ENCODE results near the gene SLC9A6.

Gene SLC9A6

GRCh38 chrX:135985157-135985972 lies at the start of gene SLC9A6:
Gene SLC9A6, plus strand, starts transcription at chrX:135985435. Its CDS starts 224 bp downstream, at chrX:135985659.
- Mint-ChIP-seq H3K4me3 (peak within 1 kb of the TSS; percentile 94), H3K4me1 (ENCODE audit: low read depth) (peaks cover 48% of the 10 kb centered on the region), H3K27ac (peak within 1 kb of the TSS; percentile 85), H3K9me3 (no peaks in the 10 kb centered on the region), H3K36me3 (ENCODE audit: low read depth) (peaks cover 16% of the 10 kb centered on the region), H3K27me3 (no peaks in the 10 kb centered on the region)
- intact Hi-C loops (cut with micrococcal nuclease), result no loop called here

GRCh38 chrX:135944486-135944885 lies 40.7 kb upstream of the SLC9A6 start:
- intact Hi-C loops (cut with micrococcal nuclease), result no loop called here
- no peak overlapping the region for H3K27ac Mint-ChIP-seq
- no peak overlapping the region for H3K4me3 Mint-ChIP-seq
- H3K27me3 Mint-ChIP-seq, result no peaks in the 10 kb centered on the region
- peaks cover 8% of the 10 kb centered on the region for H3K9me3 Mint-ChIP-seq
- no peaks in the 10 kb centered on the region for H3K4me1 Mint-ChIP-seq (ENCODE audit: low read depth)
- peaks cover 7% of the 10 kb centered on the region for H3K36me3 Mint-ChIP-seq (ENCODE audit: low read depth)

- intact Hi-C loops (cut with micrococcal nuclease), result no loop called here
- peaks cover 12% of the 10 kb centered on the region for H3K36me3 Mint-ChIP-seq (ENCODE audit: low read depth)
- no peaks in the 10 kb centered on the region for H3K9me3 Mint-ChIP-seq
- H3K4me1 Mint-ChIP-seq (ENCODE audit: low read depth), result no peaks in the 10 kb centered on the region
- no peak overlapping the region for H3K4me3 Mint-ChIP-seq
- H3K27me3 Mint-ChIP-seq, result no peaks in the 10 kb centered on the region
- H3K27ac Mint-ChIP-seq, result no peak overlapping the region
Measured at GRCh38 chrX:135951291-135951690, 33.9 kb upstream of the SLC9A6 start.

DNA sequence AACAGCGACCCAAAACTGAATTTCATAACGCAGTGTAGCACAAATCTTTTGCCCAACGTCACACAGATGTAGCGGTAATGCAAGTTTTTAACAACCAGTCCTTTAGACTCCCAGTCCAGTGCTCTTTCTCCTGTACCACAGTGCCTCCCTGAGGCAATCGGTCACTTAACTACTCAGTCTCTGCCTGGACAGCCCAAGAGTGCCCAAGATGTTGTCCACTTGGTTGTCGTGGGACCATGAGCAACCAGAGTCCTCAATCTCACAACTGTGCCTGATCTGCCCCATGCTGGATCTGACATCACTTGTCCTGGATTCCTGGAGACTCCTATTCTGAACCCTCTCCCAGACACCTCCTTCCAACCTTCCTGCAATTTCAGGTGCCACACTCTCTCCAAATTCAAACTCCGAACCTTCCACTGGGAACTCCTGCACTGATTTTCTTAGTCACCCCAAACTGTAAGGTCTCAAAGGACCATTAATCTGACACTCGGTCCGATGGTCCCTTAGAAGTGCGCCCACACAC lies 12.1 kb upstream of the SLC9A6 start:
- no peaks in the 10 kb centered on the region for H3K27me3 Mint-ChIP-seq
- peaks cover 21% of the 10 kb centered on the region for H3K36me3 Mint-ChIP-seq (ENCODE audit: low read depth)
- H3K9me3 Mint-ChIP-seq, result no peaks in the 10 kb centered on the region
- H3K4me1 Mint-ChIP-seq (ENCODE audit: low read depth), result peaks cover 16% of the 10 kb centered on the region
- intact Hi-C loops (cut with micrococcal nuclease), result loop anchor here (5.0 kb wide), 1 partner anchor 524 kb away; the partner anchor contains the start of gene HTATSF1
- peak overlapping the region; percentile 100 for H3K27ac Mint-ChIP-seq
- H3K4me3 Mint-ChIP-seq, result peak overlapping the region; percentile 98

GRCh38 chrX:135973548-135974278 lies 11.5 kb upstream of the SLC9A6 start, which contains the start of gene MMGT1:
Gene MMGT1, minus strand, starts transcription at chrX:135973988. Its CDS starts 313 bp downstream, at chrX:135973675.
- intact Hi-C loops (cut with micrococcal nuclease), result loop anchor here (1.0 to 5.0 kb wide), 2 partner anchors 9 to 524 kb away; partner anchors contain the start of gene HTATSF1
- H3K27ac Mint-ChIP-seq, result peak within 1 kb of the TSS; percentile 100
- no peaks in the 10 kb centered on the region for H3K27me3 Mint-ChIP-seq
- H3K4me3 Mint-ChIP-seq, result peak within 1 kb of the TSS; percentile 98
- no peaks in the 10 kb centered on the region for H3K9me3 Mint-ChIP-seq
- peaks cover 21% of the 10 kb centered on the region for H3K36me3 Mint-ChIP-seq (ENCODE audit: low read depth)
- peaks cover 16% of the 10 kb centered on the region for H3K4me1 Mint-ChIP-seq (ENCODE audit: low read depth)

DNA sequence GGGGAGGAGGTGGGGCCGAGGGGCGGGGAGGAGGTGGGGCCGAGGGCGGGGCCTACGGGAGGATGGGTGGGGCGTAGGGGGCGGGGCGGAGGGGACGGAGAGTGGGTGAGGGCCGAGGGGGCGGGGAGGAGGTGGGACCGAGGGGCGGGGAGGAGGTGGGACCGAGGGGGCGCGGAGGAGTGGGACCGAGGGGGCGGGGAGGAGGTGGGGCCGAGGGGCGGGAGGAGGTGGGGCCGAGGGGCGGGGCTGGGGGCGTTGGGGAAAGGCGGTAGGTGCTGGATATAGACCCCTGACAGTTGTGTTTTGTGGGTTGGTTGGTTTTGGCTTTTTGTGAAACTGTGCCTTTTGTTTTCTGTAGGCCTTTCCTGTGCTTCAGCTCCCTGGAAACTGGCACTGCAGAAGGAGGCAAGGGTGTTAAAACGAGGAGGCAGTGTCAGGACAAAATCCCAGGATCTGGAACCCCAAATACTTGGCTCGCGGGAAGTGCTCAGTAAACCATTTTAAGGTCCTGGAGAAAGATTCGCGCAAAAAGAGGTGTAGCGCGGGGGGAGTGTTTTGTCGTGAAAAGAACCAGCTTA lies 10.9 kb upstream of the SLC9A6 start:
- Mint-ChIP-seq H3K4me3 (peak overlapping the region; percentile 79), H3K4me1 (ENCODE audit: low read depth) (peaks cover 16% of the 10 kb centered on the region)

GRCh38 chrX:135975421-135975820 lies 9.8 kb upstream of the SLC9A6 start:
- H3K4me3 Mint-ChIP-seq, result no peak overlapping the region
- H3K27ac Mint-ChIP-seq, result no peak overlapping the region

More for the DNA sequence above, 10.9 kb upstream of the SLC9A6 start:
- no peaks in the 10 kb centered on the region for H3K9me3 Mint-ChIP-seq
- H3K36me3 Mint-ChIP-seq (ENCODE audit: low read depth), result peaks cover 21% of the 10 kb centered on the region
- H3K27ac Mint-ChIP-seq, result peak overlapping the region; percentile 85
- intact Hi-C loops (cut with micrococcal nuclease), result loop anchor here (1.0 to 5.0 kb wide), 2 partner anchors 8 to 523 kb away; partner anchors contain the start of gene HTATSF1
- no peaks in the 10 kb centered on the region for H3K27me3 Mint-ChIP-seq

GRCh38 chrX:135977611-135978010 lies 7.6 kb upstream of the SLC9A6 start:
- H3K9me3 Mint-ChIP-seq, result no peaks in the 10 kb centered on the region
- H3K27me3 Mint-ChIP-seq, result no peaks in the 10 kb centered on the region
- H3K4me3 Mint-ChIP-seq, result no peak overlapping the region
- H3K4me1 Mint-ChIP-seq (ENCODE audit: low read depth), result peaks cover 34% of the 10 kb centered on the region
- intact Hi-C loops (cut with micrococcal nuclease), result no loop called here
- H3K27ac Mint-ChIP-seq, result no peak overlapping the region
- H3K36me3 Mint-ChIP-seq (ENCODE audit: low read depth), result peaks cover 10% of the 10 kb centered on the region

More at GRCh38 chrX:135975421-135975820, 9.8 kb upstream of the SLC9A6 start:
- H3K4me1 Mint-ChIP-seq (ENCODE audit: low read depth), result peaks cover 16% of the 10 kb centered on the region
- no peaks in the 10 kb centered on the region for H3K9me3 Mint-ChIP-seq
- intact Hi-C loops (cut with micrococcal nuclease), result no loop called here
- H3K27me3 Mint-ChIP-seq, result no peaks in the 10 kb centered on the region
- peaks cover 13% of the 10 kb centered on the region for H3K36me3 Mint-ChIP-seq (ENCODE audit: low read depth)

DNA sequence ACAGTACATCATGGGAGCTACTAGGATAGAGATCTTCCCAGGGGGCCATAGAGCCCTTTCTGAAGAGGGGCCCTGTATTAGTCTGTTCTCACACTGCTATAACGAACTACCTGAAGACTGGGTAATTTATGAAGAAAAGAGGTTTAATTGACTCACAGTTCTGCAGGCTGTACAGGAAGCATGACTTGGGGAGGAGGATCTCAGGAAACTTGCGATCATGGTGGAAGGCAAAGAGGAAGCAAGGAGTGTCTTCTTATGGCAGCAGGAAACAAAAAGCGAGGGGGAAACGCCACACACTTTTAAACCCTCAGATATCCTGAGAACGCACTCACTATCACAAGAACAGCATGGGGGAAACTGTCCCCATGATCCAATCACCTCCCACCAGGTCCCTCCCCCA lies 4.2 kb upstream of the SLC9A6 start:
- H3K27ac Mint-ChIP-seq, result peak overlapping the region; percentile 85
- H3K9me3 Mint-ChIP-seq, result no peaks in the 10 kb centered on the region
- peaks cover 42% of the 10 kb centered on the region for H3K4me1 Mint-ChIP-seq (ENCODE audit: low read depth)
- intact Hi-C loops (cut with micrococcal nuclease), result no loop called here
- no peaks in the 10 kb centered on the region for H3K27me3 Mint-ChIP-seq
- no peak overlapping the region for H3K4me3 Mint-ChIP-seq
- peaks cover 6% of the 10 kb centered on the region for H3K36me3 Mint-ChIP-seq (ENCODE audit: low read depth)

DNA sequence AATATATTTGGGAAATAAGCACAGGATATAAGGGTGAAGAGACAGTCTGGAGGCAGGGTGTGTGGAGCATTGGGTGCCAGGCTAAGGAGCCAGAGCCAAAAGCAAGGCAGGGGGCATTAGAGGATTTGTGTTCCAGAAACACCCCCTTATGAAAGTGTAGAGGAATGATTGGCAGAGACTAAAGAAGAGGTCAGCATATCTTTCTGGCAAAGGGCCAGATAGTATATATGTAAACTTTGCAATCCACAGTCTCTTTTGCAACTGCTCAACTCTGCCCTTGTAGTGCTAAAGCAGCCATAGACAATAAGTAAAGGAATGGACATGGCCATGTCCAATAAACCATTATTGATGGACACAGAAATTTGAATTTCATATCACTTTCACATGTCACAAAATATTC lies 3.6 kb upstream of the SLC9A6 start:
- H3K27ac Mint-ChIP-seq, result peak overlapping the region; percentile 85
- H3K27me3 Mint-ChIP-seq, result no peaks in the 10 kb centered on the region
- H3K36me3 Mint-ChIP-seq (ENCODE audit: low read depth), result peaks cover 8% of the 10 kb centered on the region
- H3K4me1 Mint-ChIP-seq (ENCODE audit: low read depth), result peaks cover 42% of the 10 kb centered on the region
- intact Hi-C loops (cut with micrococcal nuclease), result loop anchor here (1.0 kb wide), 1 partner anchor 7 kb away; no protein-coding TSS in a partner anchor
- H3K9me3 Mint-ChIP-seq, result no peaks in the 10 kb centered on the region
- H3K4me3 Mint-ChIP-seq, result no peak overlapping the region

GRCh38 chrX:135982860-135983259 lies 2.4 kb upstream of the SLC9A6 start:
- intact Hi-C loops (cut with micrococcal nuclease), result loop anchor here (1.0 kb wide), 1 partner anchor 9 kb away; no protein-coding TSS in a partner anchor
- Mint-ChIP-seq H3K27ac (peak overlapping the region; percentile 85), H3K27me3 (no peaks in the 10 kb centered on the region)

GRCh38 chrX:135984256-135984655 lies 979 bp upstream of the SLC9A6 start:
- H3K36me3 Mint-ChIP-seq (ENCODE audit: low read depth), result peaks cover 8% of the 10 kb centered on the region
- peaks cover 42% of the 10 kb centered on the region for H3K4me1 Mint-ChIP-seq (ENCODE audit: low read depth)
- H3K9me3 Mint-ChIP-seq, result no peaks in the 10 kb centered on the region
- intact Hi-C loops (cut with micrococcal nuclease), result no loop called here
- no peaks in the 10 kb centered on the region for H3K27me3 Mint-ChIP-seq
- H3K4me3 Mint-ChIP-seq, result peak overlapping the region; percentile 94
- H3K27ac Mint-ChIP-seq, result peak overlapping the region; percentile 85

More at GRCh38 chrX:135982860-135983259, 2.4 kb upstream of the SLC9A6 start:
- Mint-ChIP-seq H3K4me3 (peak overlapping the region; percentile 94), H3K36me3 (ENCODE audit: low read depth) (peaks cover 8% of the 10 kb centered on the region), H3K4me1 (ENCODE audit: low read depth) (peaks cover 42% of the 10 kb centered on the region), H3K9me3 (no peaks in the 10 kb centered on the region)

DNA sequence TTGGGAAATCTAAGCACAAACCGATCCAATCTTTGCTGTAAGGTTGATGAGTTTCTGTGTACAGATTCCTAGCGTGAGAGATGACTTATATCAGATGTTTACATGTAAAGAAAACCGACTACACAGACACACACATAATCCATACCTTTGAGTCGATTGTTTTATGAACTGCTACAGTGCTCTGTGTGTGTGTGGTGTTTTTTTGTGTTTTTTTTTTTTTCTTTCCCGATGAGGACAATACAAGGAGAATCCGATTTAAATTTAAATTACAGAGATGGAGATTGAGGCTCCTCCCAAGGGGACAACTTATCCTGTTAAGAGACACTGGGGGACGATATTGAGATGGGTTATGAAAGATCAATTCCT lies 461 bp upstream of the SLC9A6 start:
- no peaks in the 10 kb centered on the region for H3K27me3 Mint-ChIP-seq
- H3K36me3 Mint-ChIP-seq (ENCODE audit: low read depth), result peaks cover 13% of the 10 kb centered on the region
- H3K27ac Mint-ChIP-seq, result peak overlapping the region; percentile 85
- peaks cover 47% of the 10 kb centered on the region for H3K4me1 Mint-ChIP-seq (ENCODE audit: low read depth)
- no peaks in the 10 kb centered on the region for H3K9me3 Mint-ChIP-seq
- intact Hi-C loops (cut with micrococcal nuclease), result no loop called here
- peak overlapping the region; percentile 94 for H3K4me3 Mint-ChIP-seq
